ENCODE data around the gene TNFRSF11A. TPM values are rescaled to one million over a fixed set of nuclear protein-coding genes. Genes with fewer than 3 reads are reported as not detected.

The TNFRSF11A gene
- total RNA-seq, 1 experiment from 2014 or later = 6.3 TPM

DNA sequence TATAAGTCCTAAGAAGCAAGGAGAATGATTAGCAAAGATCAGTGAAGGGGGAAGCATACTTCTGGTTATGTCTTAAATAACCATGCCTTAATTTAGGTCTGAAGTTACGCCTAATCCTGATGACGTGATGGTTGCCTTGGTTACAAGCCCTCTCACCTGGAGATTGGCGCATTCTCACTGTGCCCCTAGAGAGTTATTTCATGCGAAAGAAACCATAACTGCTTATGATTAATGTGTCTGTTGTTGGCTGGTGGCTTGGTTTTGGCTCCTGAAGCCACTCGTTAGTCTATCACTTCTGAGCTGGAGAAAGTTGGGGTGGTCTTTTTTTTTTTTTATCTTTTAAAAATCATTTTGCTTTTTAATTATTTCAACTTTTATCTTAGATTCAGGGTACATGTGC is 47.0 kb downstream of the TNFRSF11A start:
- no peaks in the 10 kb centered on the region for H3K9me2 ChIP-seq (ENCODE audit: insufficient read depth)
- H3K27me3 ChIP-seq (ENCODE audit: insufficient read depth, low read depth) = no peaks in the 10 kb centered on the region
- intact Hi-C loops (cut with micrococcal nuclease; ENCODE audit: unreplicated experiment) = no loop called here
- BruUV-seq (replicated peaks) = no TSS peak
- H3K79me2 ChIP-seq (ENCODE audit: low read depth) = no peaks in the 10 kb centered on the region
- H3K4me2 ChIP-seq = no peak overlapping the region
- no peak overlapping the region for H2AFZ ChIP-seq
- H3K27ac ChIP-seq = no peak overlapping the region
- ChIA-PET POLR2A (ENCODE audit: unreplicated experiment) (no interaction called here), CTCF (no interaction called here)
- TF ChIP-seq, protein P1, sequence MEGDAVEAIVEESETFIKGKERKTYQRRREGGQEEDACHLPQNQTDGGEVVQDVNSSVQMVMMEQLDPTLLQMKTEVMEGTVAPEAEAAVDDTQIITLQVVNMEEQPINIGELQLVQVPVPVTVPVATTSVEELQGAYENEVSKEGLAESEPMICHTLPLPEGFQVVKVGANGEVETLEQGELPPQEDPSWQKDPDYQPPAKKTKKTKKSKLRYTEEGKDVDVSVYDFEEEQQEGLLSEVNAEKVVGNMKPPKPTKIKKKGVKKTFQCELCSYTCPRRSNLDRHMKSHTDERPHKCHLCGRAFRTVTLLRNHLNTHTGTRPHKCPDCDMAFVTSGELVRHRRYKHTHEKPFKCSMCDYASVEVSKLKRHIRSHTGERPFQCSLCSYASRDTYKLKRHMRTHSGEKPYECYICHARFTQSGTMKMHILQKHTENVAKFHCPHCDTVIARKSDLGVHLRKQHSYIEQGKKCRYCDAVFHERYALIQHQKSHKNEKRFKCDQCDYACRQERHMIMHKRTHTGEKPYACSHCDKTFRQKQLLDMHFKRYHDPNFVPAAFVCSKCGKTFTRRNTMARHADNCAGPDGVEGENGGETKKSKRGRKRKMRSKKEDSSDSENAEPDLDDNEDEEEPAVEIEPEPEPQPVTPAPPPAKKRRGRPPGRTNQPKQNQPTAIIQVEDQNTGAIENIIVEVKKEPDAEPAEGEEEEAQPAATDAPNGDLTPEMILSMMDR (conservative IDR thresholded peaks at IDR 0.05) = no peak
- TF ChIP-seq EZH2 (IDR thresholded peaks at IDR 0.05; ENCODE audit: low read depth) = no peak
- H4K20me1 ChIP-seq (ENCODE audit: insufficient read depth) = no peaks in the 10 kb centered on the region
- no peaks in the 10 kb centered on the region for H3K36me3 ChIP-seq (ENCODE audit: low read depth)
- no peak overlapping the region for H3K4me3 ChIP-seq
- no peaks in the 10 kb centered on the region for H3K4me1 ChIP-seq (replicated peaks; ENCODE audit: insufficient read depth)
- no peaks in the 10 kb centered on the region for H3F3A ChIP-seq (ENCODE audit: insufficient read depth, low read depth)
- H3K9me3 ChIP-seq (ENCODE audit: insufficient read depth, low read depth) = no peaks in the 10 kb centered on the region
- DNase-seq = no peak

DNA sequence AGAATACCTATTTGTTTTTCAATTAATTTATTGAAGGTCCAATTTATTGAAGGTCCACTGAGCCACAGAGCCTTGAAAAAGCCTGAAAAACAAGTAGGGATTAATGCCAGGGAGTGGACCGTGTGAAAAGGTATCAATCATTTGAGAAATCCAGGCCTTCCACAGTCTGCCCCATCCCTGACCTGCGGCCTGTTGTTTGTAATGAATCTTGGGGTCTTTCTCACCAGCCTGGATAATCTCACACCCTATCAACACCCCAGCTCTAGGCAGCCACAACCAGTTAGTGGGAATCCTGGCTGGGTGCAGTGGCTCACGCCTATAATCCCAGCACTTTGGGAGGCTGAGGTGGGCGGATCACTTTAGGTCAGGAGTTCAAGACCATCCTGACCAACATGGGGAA is 47.8 kb downstream of the TNFRSF11A start:
- H4K20me1 ChIP-seq (ENCODE audit: insufficient read depth) = no peaks in the 10 kb centered on the region
- no peaks in the 10 kb centered on the region for H3K9me3 ChIP-seq (ENCODE audit: insufficient read depth, low read depth)
- CTCF ChIA-PET = interaction anchor here (0.7 kb wide), 1 partner anchor 35 kb away, joined by 3 read pairs; no protein-coding TSS in a partner anchor
- H3K4me1 ChIP-seq (replicated peaks; ENCODE audit: insufficient read depth) = no peaks in the 10 kb centered on the region
- no peaks in the 10 kb centered on the region for H3K27me3 ChIP-seq (ENCODE audit: insufficient read depth, low read depth)
- no peak overlapping the region for H3K4me3 ChIP-seq
- no peaks in the 10 kb centered on the region for H3K36me3 ChIP-seq (ENCODE audit: low read depth)
- intact Hi-C loops (cut with micrococcal nuclease; ENCODE audit: unreplicated experiment) = no loop called here
- POLR2A ChIA-PET (ENCODE audit: unreplicated experiment) = no interaction called here
- no peak overlapping the region for H3K4me2 ChIP-seq
- H3K9me2 ChIP-seq (ENCODE audit: insufficient read depth) = no peaks in the 10 kb centered on the region
- no peak overlapping the region for H2AFZ ChIP-seq
- DNase-seq = no peak
- no peak overlapping the region for H3K27ac ChIP-seq
- TF ChIP-seq, protein P1 (conservative IDR thresholded peaks at IDR 0.05) = no peak
- TF ChIP-seq EZH2 (IDR thresholded peaks at IDR 0.05; ENCODE audit: low read depth) = no peak
- H3K79me2 ChIP-seq (ENCODE audit: low read depth) = no peaks in the 10 kb centered on the region
- BruUV-seq (replicated peaks) = no TSS peak
- no peaks in the 10 kb centered on the region for H3F3A ChIP-seq (ENCODE audit: insufficient read depth, low read depth)

DNA sequence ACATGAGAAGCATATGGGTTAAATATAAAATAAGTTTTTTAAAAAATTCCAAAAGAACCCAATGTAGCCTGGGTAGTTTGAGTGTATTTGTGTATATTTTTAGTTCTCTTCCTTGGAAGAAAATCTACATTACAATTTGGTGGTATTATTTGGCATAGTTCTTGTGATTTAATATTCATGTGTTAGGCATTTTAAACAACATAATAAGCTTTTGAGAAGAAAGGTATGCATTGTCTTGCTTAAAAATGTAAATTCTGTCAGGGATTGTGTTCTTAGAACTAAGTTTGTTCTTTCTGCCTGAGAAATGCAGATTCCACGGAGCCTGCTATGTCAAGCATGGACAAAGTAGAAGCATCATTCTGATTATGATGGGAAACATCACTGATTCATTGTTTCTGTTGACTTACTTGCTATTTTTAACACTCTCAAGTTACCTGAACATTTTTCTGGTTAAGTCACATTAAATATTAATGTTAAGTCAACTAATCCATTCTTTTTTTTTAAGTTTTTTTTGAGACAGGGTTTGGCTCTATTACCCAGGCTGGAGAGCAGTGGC is 49.4 kb downstream of the TNFRSF11A start:
- H2AFZ ChIP-seq = no peak overlapping the region
- H3K36me3 ChIP-seq (ENCODE audit: low read depth) = no peaks in the 10 kb centered on the region
- ChIA-PET CTCF (no interaction called here), POLR2A (ENCODE audit: unreplicated experiment) (no interaction called here)
- TF ChIP-seq, protein P1 (conservative IDR thresholded peaks at IDR 0.05) = no peak
- TF ChIP-seq EZH2 (IDR thresholded peaks at IDR 0.05; ENCODE audit: low read depth) = no peak
- H3K4me3 ChIP-seq = no peak overlapping the region
- intact Hi-C loops (cut with micrococcal nuclease; ENCODE audit: unreplicated experiment) = no loop called here
- H3K27ac ChIP-seq = no peak overlapping the region
- no peak for DNase-seq
- H3K9me3 ChIP-seq (ENCODE audit: insufficient read depth, low read depth) = no peaks in the 10 kb centered on the region
- BruUV-seq (replicated peaks) = no TSS peak
- no peaks in the 10 kb centered on the region for H4K20me1 ChIP-seq (ENCODE audit: insufficient read depth)
- no peaks in the 10 kb centered on the region for H3K79me2 ChIP-seq (ENCODE audit: low read depth)
- H3K27me3 ChIP-seq (ENCODE audit: insufficient read depth, low read depth) = no peaks in the 10 kb centered on the region
- no peaks in the 10 kb centered on the region for H3F3A ChIP-seq (ENCODE audit: insufficient read depth, low read depth)
- no peaks in the 10 kb centered on the region for H3K9me2 ChIP-seq (ENCODE audit: insufficient read depth)
- no peak overlapping the region for H3K4me2 ChIP-seq
- no peaks in the 10 kb centered on the region for H3K4me1 ChIP-seq (replicated peaks; ENCODE audit: insufficient read depth)
